Anterior cingulate cortex (tissue), 58 donors: Measurements from ENCODE around the gene TMCC2.
"Not testable (repeated sequence)": the region's sequence is repeated elsewhere in the genome, so short reads cannot be mapped to it uniquely, and the experiment has no call there.

Experiments
- DNase-seq, 58 donors: peaks; one replicate each; lab custom pipeline; 2025; lab: John Stamatoyannopoulos, UW

Gene TMCC2

DNA sequence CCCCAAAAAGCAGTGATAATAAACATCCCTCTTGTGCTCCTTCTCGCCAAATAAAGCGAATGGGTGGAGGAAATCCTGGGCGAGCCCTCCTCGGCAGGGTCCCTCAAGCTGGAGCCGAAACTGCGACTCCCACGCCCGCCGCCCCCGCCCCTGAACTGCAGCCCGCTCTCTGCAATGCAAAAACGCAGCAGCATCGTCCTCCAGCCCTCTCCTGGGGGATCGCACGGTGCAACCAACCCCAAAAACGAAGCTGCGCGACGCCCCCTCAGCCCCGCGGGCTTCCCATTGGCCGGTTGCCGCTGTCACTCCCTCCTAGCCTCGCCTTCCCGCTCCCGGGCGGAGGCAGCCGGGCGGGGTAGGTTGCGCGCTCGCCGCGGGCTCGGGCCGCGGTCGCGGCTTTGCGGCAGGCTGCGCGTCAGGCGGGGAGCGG is at the start of gene TMCC2:
Gene TMCC2, plus strand, starts transcription at position 363 of the 430 bp plus-strand sequence. CDS start 619 bp downstream, outside the sequence.
- DNase-seq, result peak in 57 of 58 donors; percentile 60 to 97 (median 92)

- no peak for DNase-seq
Observed at GRCh38 chr1:205179842-205180241, 47.9 kb upstream of the TMCC2 start.

- DNase-seq, result not testable (repeated sequence)
Observed at GRCh38 chr1:205180331-205180730, 47.4 kb upstream of the TMCC2 start.

- no peak for DNase-seq
Observed at GRCh38 chr1:205182930-205183329, 44.8 kb upstream of the TMCC2 start.

DNA sequence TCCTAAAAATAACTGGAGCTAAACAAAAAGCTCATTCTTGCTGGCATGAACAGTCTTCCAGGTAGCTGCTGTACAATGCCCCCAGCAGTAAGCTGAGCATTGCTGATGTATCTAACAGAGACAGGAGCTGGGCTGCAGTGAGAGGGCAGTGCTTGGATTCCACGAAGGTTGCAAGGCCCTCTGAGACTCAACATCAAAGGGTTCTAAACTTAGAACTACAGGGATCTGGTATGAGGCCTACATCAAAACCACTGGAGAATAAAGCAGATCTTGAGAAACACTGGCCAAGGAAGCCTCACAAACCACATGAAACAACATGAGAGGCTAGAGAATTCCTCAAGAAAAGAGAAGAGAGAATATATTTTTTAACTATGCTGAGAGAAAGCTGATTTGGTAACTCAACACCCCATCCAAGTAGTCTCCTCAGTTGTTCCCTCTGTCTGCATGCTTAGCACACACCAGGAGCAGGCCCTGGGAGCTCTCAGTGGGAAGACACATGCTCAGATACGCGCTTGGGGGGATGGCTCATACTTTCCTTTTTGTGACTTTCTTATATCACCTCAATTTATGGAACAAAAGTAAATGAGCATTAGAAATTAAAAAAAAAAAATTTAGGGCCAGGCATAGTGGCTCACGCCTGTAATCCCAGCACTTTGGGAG is 43.9 kb upstream of the TMCC2 start:
- no peak for DNase-seq

DNA sequence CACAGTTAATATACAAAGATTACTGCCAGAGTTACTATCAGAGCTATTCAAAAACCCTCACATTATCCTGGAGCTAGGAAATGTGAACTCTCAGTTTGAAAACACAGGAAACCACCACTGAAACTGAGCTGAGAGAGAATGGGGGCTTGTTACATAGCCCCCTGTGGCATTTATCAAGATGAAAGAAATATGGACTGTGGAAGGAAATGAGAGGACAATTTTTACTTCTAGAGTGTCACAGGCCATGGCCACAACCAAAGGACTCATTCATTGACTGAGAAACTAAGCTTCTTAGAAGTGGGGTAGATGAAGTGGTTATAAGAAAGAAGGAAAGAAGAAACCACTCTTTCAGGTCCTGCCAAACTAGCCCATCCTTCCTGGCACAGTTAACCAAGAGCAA is 41.6 kb upstream of the TMCC2 start:
- no peak for DNase-seq

DNA sequence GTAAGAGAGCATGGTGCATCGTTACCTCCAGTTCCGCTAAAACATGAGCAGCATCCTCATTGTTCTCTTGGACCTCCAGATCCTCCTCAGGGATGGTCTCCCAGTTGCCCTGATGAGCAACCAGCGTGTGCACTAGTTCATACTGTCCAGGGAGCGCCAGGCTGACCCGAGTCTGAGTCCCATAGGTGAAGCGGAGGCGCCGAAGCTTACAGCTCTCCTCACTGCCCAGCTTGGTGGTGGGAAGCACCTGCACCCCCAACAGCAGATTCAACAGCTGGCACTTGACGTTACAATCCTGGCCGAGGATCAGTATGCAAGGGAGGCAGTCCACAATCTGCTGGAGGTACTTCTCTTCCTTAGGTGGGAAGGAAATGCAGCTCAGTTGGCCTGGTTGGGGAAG is 40.3 kb upstream of the TMCC2 start:
- DNase-seq, result no peak

GRCh38 chr1:205188098-205188497 is 39.6 kb upstream of the TMCC2 start:
- no peak for DNase-seq

DNA sequence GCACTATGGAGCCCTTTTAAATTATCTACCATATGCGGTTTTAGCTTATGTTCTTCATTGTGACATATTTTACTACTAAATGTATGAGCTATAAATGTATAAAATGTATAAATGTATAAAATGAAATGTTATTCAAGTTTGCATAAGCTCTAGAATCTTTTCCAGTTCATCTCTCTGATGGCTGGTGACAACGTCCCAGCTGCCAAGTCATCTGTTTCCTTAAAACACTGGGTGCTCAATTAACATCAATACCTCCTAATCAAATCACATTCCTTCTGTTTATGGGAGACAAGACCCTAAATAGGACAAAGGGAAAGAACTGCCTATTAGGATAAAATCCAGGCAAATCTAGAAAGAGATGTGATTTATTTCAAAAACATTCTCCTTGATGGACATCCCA is 39.1 kb upstream of the TMCC2 start:
- no peak for DNase-seq

DNA sequence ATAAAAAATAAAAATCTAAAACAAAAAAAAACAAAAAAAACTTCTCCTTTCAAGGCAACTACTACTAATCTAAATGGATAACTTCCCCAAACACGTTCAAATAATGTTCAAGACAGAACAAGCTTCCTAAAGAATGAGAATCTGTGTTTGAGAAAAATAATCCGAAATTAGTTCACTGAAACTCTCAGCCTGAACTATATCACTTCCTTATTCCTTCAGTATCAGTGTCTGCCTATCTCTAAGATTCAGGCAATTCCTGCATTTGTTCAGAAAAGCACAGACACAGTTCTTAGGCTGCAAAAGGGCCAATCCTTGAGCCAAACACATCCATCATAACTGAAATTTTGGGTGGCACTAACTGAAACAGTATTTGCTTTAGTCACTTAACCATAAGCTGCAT is 38.6 kb upstream of the TMCC2 start:
- DNase-seq, result no peak

- no peak for DNase-seq
Observed at GRCh38 chr1:205190845-205191577, 36.7 kb upstream of the TMCC2 start.

DNA sequence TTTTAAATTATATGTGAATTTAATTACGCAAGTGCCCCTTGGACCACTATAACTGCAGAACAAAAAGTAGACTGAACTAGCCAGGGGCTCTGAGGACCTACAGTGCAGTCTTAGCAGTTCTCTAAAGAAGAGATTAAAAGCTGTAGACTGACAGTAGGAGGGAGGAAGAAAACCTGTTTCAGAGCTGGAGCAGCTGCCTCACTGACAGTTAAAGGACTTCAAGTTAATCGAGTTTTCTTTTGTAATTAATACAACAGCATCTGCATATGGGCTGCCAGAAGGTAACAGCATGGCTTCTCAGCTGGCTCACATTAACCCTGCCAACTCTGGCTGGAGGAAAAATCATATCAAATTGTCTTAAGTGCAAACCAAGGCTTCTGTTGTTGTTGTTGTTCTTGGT is 36.1 kb upstream of the TMCC2 start:
- DNase-seq, result no peak

DNA sequence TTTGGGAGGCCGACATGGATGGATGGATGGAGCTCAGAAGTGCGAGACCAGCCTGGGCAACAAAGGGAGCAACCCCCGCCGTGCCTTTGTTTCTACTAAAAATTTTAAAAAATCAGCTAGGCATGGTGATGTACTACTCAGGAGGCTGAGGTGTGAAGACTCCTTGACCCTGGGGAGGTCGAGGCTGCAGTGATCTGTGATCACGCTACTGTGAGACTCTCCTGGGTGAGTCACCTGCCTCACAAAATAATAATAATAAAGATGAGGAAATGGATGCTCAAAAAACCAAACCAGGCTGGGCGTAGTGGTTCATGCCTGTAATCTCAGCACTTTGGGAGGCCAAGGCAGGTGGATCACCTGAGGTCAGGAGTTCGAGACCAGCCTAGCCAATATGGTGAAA is 35.5 kb upstream of the TMCC2 start:
- DNase-seq, result no peak

DNA sequence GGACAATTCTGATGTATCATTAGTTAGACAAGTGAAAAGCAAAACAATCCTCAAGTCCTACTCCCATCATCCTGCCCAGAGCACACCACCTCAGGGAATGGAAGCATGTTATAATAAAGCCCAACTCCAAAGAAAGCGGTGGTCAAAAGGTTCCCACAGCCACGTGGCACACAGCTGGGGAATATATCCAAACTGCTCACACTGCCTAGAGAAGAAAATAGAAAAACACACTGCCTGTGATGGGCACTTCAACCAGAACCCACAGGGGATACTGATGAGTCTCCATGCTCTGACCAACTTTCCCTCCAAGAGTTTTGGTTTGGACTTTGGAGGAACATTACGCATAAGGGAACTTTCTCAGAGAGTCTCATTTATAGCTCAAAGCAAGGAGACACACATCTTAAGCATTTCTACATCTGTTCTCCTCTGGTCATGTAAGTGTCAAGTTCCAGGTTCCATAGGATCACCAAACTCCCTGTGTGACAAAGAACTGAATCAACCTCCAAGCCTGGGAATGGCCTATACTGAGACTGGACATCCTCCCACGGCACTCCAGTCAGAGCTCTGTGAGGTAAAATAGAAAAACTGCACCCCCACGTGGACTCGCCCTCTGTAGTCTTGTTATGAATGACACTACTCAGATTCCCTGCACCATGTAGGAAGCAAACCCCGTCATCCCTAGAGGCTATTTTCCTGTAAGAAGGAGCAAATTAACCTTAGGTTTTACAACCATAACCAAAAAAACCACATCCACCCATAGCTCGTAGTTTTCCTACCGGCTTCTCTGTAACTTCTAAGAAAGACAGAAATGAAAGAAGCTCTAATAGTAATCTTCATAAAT is 28.4 kb upstream of the TMCC2 start:
- peak in 3 of 58 donors; percentile 7 to 13 (median 12) for DNase-seq

- DNase-seq, result no peak
Observed at GRCh38 chr1:205199931-205200299, 27.8 kb upstream of the TMCC2 start.

DNA sequence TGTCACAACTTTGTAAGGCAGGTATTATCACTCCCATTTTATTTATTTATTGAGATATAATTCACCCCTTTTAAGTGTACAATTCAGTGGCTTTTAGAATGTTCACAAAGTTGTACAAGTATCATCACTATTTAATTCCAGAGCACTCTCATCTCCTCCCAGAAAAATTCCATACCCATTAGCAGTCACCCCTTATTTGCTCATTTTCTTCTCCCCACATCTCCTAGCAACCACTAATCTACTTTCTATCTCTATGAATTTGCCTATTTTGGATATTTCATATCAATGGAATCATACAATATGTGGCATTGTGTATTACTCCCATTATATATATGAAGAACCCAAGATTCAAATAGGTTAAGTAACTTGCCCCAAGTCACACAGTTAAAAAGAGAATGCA is 23.2 kb upstream of the TMCC2 start:
- DNase-seq, result no peak

DNA sequence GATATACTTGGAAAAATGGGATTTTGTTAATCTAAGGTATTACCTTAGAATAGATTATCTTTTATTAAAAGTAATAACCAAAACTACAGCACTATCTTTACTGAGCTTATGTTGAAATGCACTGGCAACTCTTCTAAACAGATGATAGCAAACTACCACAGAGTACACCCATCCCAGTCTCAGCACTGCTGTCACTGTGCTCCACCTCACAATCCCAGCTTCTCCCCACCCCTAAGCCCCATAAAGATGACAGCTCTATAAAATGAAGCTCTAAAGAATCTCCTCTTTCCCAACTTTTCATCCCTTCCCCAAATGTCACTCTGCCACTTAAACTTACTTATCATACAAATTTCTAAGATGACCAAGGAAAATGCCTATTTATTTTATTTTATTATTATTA is 22.7 kb upstream of the TMCC2 start:
- no peak for DNase-seq

- DNase-seq, result no peak
Observed at GRCh38 chr1:205208811-205209210, 18.9 kb upstream of the TMCC2 start.

DNA sequence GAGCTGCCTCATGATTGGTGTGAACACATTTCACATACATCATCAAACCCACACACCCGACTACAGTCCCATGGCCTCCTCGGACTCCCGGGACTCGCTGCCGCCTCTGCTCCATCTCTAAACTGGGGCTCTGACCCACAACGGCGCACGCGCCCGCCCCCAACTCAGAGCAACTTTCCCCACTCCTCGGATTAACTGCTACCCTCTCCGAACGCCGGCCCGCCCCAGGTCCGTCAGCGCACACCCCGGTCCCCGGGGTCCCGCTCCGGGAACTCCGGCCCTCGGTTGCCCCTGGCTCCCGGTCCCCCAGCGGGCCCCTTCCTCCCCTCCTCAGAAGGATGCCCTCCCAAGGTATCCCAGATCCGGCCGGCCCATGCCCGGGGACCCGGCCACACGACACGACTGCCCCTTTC is 17.0 kb upstream of the TMCC2 start:
- peak in 12 of 58 donors; percentile 36 to 66 (median 56) for DNase-seq

- peak; percentile 82 to 97 (median 94) for DNase-seq
Observed at GRCh38 chr1:205211169-205211838, 16.4 kb upstream of the TMCC2 start, which contains the start of gene DSTYK. DSTYK (minus strand) TSS chr1:205211702; CDS start chr1:205211535, 167 bp downstream.
